ENCODE measurements around the gene PPP1R7.

Gene PPP1R7

DNA sequence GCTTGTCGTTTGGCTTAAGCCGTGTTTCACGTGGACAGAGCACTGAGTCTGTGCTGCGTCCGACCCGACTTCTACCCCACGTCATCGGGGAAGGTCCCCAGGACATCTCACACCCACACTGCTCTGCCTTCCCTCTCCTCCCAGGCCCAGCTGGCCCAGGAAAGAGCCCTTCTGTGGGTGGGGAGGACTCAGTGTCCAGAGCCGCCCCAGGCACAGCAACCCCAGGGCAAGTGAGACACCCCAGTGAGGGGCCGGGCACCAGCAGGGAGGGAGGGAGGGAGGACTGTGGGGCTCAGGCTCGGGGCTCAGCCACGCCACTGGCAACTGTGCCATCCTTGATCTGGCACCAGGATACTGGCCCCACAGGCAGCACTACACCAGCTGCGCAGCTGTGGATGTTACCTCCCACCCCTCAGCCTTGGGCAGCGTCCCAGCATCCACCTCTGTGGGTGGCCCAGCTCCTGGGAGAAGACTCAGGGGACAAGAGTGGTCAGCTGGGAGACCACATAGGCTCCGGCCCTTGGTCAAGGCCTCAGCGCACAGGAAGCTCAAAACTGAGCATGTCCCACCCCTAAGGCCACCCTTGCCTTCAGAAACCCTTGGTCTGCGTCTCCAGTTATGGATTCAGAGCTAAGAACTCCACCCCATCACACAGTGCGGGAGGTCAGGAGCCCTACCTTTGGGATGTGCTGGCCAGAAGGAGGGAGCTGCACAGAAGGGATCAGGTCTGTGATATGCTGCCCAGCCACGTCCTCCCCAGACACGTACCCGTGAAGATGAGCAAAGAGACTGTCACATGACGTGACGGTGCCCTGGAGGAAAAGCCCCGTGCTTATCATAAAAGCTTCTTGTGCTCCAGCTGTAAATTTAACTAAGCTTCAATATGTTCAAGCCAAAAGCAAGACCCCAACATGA, 12.7 kb upstream of the PPP1R7 start:
- Histone ChIP-seq H3K4me3 (replicated peaks; ENCODE audit: low read depth, low read length) (no peak overlapping the region), H3K36me3 (ENCODE audit: control insufficient read depth, insufficient read depth, low read length) (peaks cover 32% of the 10 kb centered on the region)

DNA sequence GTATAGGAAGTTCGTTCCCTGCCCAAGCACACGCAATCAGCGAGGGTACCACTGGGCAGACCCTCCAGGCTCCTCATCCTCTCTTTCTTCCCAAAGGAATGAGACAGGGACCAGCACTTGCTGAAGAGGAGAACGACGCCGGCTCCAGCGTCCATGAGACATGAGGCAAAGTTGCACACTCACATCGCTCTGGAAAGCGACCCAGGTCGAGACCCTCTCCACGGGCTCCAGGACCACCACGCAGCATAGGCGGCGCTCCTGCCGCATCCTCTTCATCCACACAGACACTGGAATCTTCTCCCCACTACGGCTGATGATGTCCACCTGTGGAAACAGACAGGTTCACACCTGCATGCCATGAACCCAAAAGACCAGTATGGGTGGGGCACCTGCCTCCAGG, 11.8 kb upstream of the PPP1R7 start:
- Histone ChIP-seq H3K4me3 (replicated peaks; ENCODE audit: low read depth, low read length) (no peak overlapping the region), H3K36me3 (ENCODE audit: control insufficient read depth, insufficient read depth, low read length) (peaks cover 31% of the 10 kb centered on the region), H3K27me3 (replicated peaks; ENCODE audit: control insufficient read depth, insufficient read depth, low read length) (no peaks in the 10 kb centered on the region)
- DNase-seq (ENCODE audit: extremely low read depth, insufficient read length) = no peak
- TF ChIP-seq CTCF (IDR thresholded peaks at IDR 0.05; ENCODE audit: insufficient read depth, low read length, poor library complexity, severe bottlenecking) = no peak

More for the DNA sequence above, 12.7 kb upstream of the PPP1R7 start:
- H3K27me3 ChIP-seq (replicated peaks; ENCODE audit: control insufficient read depth, insufficient read depth, low read length) = no peaks in the 10 kb centered on the region
- TF ChIP-seq CTCF (IDR thresholded peaks at IDR 0.05; ENCODE audit: insufficient read depth, low read length, poor library complexity, severe bottlenecking) = no peak
- no peak for DNase-seq (ENCODE audit: extremely low read depth, insufficient read length)

DNA sequence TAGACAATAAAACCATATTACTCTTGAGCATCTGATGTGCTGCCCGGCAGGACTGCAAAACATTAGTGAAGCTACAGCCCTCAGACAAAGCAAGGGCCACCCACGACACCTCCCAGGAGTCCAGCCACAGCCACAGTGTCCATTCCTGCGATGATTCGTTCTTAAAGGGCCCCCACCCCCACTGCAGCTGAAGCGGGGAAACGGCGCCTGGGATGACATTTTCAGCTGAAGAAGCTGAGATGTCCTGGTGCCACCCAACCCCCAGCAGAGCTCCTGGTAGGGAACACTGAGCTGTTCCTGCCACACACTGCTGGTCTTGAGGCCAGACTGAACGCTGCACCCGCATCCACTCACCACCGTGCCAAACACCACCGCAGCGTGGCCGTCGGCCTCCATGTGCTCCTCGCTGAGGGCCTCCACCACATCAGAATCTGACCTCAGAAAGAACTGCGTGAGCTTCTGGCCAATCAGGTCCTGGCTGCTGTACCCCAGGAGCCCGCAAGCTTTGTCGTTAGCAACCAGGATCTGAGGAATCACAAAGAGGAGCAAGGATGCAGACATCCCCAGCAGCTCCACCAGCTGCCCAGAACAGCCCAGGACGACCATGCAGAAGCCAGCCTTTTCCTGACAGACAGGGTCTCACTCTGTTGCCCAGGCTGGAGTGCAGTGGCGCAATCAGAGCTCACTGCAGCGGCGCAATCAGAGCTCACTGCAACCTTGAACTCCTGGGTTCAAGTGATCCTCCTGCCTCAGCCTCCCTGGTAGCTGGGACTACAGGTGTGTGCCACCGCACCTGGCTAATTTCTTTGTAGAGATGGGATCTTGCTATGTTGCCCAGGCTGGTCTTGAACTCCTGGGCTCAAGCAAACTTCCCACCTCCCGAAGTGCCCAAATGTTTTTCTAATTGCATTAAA, 10.5 kb upstream of the PPP1R7 start:
- Histone ChIP-seq H3K36me3 (ENCODE audit: control insufficient read depth, insufficient read depth, low read length) (peaks cover 31% of the 10 kb centered on the region), H3K27me3 (replicated peaks; ENCODE audit: control insufficient read depth, insufficient read depth, low read length) (no peaks in the 10 kb centered on the region), H3K4me3 (replicated peaks; ENCODE audit: low read depth, low read length) (no peak overlapping the region)
- TF ChIP-seq CTCF (IDR thresholded peaks at IDR 0.05; ENCODE audit: insufficient read depth, low read length, poor library complexity, severe bottlenecking) = no peak
- no peak for DNase-seq (ENCODE audit: extremely low read depth, insufficient read length)

- no peak overlapping the region for H3K4me3 ChIP-seq (replicated peaks; ENCODE audit: low read depth, low read length)
- TF ChIP-seq CTCF (IDR thresholded peaks at IDR 0.05; ENCODE audit: insufficient read depth, low read length, poor library complexity, severe bottlenecking) = no peak
- H3K36me3 ChIP-seq (ENCODE audit: control insufficient read depth, insufficient read depth, low read length) = peaks cover 29% of the 10 kb centered on the region
- no peak for DNase-seq (ENCODE audit: extremely low read depth, insufficient read length)
- no peaks in the 10 kb centered on the region for H3K27me3 ChIP-seq (replicated peaks; ENCODE audit: control insufficient read depth, insufficient read depth, low read length)
Measured at GRCh38 chr2:241140445-241140840, 9.8 kb upstream of the PPP1R7 start.

DNA sequence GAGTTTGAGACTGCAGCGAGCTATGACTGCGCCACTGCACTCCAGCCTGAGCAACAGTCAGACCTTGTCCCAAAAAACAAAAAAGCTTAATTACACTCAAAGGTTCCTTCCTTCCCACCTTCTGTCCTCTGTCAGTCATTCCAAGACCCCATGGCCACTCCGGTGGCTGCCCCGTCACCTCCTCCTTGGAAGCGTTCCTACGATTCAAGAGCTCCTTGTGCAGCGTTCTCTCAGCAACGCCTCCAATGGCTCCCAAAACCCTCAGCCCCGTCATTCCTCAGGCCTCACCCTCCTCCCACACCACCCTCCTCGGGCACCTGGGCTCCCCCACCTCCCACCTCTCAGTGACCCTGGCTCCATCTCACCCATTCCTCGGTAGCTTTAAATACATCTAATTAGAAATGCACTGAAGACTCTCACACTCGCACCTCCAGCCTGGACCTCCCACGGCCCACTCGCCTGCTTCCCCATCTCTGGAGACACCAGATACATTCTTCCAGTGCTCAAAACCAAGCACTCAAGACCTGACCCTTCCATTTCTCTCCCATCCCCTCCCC, 9.0 kb upstream of the PPP1R7 start:
- Histone ChIP-seq H3K27me3 (replicated peaks; ENCODE audit: control insufficient read depth, insufficient read depth, low read length) (no peaks in the 10 kb centered on the region), H3K36me3 (ENCODE audit: control insufficient read depth, insufficient read depth, low read length) (peaks cover 25% of the 10 kb centered on the region)
- DNase-seq (ENCODE audit: extremely low read depth, insufficient read length) = no peak

More for the DNA sequence above, 9.0 kb upstream of the PPP1R7 start:
- TF ChIP-seq CTCF (IDR thresholded peaks at IDR 0.05; ENCODE audit: insufficient read depth, low read length, poor library complexity, severe bottlenecking) = no peak
- no peak overlapping the region for H3K4me3 ChIP-seq (replicated peaks; ENCODE audit: low read depth, low read length)
